GM12891 (cell line): ENCODE data around the gene FOXA3.

Experiments used
- DNase-seq: peaks from one replicate; pipeline ENCODE4 v3.0.0; 2011; ENCODE audit warnings: low spot score; ENCODE audit not compliant: insufficient read length
- FAIRE-seq: peaks from 2 replicates; lab custom pipeline; 2011; peaks lifted over from hg19 to GRCh38; lab: Jason Lieb, UNC
- PAX5 ChIP-seq: IDR thresholded peaks from 2 replicates; pipeline ENCODE4 v1.6.1; 2011; ENCODE audit warnings: low read length, moderate library complexity, mild to moderate bottlenecking; ENCODE audit not compliant: insufficient read depth, severe bottlenecking
- POLR2A ChIP-seq: IDR thresholded peaks from 2 replicates; pipeline ENCODE4 v1.6.1; 2011; ENCODE audit warnings: low read depth, low read length, control low read depth
- POLR2AphosphoS5 ChIP-seq: IDR thresholded peaks from 2 replicates; pipeline ENCODE4 v1.6.1; 2011; ENCODE audit warnings: low read depth, low read length, control low read depth
- POU2F2 ChIP-seq: IDR thresholded peaks from 2 replicates; pipeline ENCODE4 v1.6.1; 2011; ENCODE audit warnings: low read depth, mild to moderate bottlenecking, control low read depth, low read length, moderate library complexity
- SPI1 ChIP-seq: IDR thresholded peaks from 2 replicates; pipeline ENCODE4 v1.6.1; 2011; ENCODE audit warnings: low read depth, low read length, control low read depth
- TAF1 ChIP-seq: IDR thresholded peaks from 2 replicates; pipeline ENCODE4 v1.6.1; 2011; ENCODE audit warnings: low read depth, low read length, control low read depth

Gene FOXA3

DNA sequence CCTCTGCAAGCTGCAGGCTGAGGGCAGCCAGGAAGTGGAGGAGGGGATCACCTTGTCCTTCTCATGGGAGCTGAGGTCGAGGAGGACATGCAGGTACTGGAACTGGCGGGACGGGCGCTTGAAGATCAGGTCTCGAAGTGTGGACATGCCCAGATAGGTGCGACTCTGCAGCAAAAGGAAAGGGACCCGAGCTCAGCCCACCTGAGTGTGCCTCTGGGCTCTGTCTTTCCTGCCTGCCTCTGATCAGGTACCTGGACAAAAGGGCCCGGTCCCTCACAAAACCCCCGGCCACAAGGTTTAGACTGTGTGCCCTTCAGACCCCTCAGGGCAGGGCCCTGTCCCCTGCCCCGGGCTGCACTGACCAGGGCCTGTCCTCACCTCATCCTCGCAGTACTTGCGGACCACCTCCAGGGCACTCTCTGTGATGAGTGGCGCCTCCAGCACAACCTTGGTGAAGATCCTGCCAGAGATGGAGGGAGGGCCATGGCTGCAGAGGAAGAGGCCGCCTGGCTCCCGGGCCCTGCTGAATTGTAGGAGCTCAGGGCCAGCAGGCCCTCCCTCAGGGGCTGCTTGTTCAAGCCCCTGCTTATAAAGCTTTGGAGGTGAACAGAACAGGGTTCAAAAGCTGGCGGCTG lies 36.5 kb upstream of the FOXA3 start:
- no peak for FAIRE-seq
- TF ChIP-seq PAX5 (no peak), POLR2AphosphoS5 (no peak), SPI1 (no peak), TAF1 (no peak), POLR2A (no peak; the same call in 1 of the 2 replicates), POU2F2 (no peak)
- no peak for DNase-seq

DNA sequence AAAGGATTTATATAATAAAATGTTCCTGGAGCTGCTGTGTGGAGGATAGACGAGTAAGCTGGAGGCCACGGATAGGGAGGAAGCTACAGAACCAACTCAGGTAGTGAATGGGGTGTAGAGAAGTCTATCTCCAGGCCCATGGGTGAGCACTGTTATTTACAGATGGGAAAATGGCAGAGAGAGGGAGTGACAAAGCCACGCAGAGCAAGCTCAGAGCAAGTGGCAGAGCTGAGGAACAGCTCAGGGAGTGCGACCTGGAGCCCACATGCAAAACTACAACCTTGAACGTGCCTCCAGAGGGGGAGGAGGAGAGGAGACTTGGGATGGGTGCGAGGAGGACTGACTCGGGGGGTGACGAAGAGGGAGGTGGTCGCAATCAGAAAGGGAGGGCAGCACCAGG lies 35.6 kb upstream of the FOXA3 start:
- FAIRE-seq, result no peak
- TF ChIP-seq POU2F2 (no peak), TAF1 (no peak)
- no peak for DNase-seq

DNA sequence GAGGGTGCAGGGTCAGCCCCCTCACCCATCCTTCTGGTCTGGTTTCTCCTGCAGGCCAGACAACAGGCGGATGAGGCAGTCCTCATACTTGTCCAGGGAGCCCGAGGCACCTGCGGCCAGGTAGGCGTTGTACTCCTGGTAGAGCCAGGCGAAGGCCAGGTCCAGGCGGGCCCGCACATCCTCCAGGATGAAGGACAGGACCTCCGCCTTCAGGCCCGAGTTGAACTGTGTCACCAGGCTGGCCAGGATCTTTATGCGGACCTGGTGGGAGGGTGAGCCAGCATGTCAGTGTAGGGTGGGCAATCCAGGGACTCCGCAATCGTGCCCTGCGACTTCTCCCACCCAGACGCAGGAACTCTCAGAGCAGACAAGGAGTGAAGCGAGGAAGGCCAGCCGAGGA lies 35.2 kb upstream of the FOXA3 start:
- DNase-seq (no peak), FAIRE-seq (no peak)
- no peak for TF ChIP-seq POU2F2
- no peak for TF ChIP-seq SPI1
- TF ChIP-seq POLR2A, result no peak
- TF ChIP-seq PAX5, result no peak
- TF ChIP-seq POLR2AphosphoS5, result no peak
- TF ChIP-seq TAF1, result no peak

DNA sequence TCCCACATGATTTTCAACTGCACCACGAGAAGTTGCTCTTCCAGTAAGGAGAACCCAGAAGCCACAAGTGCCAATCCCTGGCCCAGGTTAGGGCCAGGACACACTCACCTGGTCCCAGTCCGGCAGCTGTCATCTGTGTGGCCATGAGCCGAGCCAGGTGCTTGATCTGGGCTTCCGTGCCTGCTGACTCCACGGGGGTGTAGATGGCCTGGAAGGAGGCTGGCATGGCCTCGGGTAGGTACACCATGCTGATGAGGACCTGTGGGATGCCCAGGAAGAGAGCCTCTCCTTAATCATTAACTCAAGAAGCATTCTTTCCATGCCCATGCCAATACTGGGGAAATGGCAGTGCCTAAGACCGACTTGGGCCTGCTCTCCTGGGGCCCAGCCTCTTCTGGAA lies 29.2 kb upstream of the FOXA3 start:
- FAIRE-seq, result no peak
- no peak for TF ChIP-seq POLR2A
- no peak for TF ChIP-seq SPI1
- no peak for TF ChIP-seq POU2F2
- TF ChIP-seq POLR2AphosphoS5, result no peak
- no peak for TF ChIP-seq PAX5
- TF ChIP-seq TAF1, result no peak
- DNase-seq, result no peak

DNA sequence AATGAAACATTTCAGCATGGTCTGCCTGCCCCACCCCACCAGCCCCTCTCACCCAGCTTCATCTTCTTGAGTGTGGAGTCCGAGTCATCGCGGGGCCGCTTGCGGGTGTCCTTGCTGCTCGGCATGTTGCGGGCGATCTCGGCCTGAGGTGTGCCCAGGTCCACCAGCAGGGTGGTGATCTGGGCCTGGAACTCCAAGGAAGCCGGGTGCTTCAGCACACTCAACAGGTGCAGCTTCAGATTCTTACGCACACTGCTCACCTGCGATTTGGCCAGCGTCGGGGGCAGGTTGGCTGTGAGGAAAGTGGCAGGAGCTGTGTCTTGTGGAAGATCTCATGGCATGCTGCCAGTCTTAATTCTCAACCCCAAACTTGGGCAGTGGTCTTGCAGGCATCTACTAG lies 21.9 kb upstream of the FOXA3 start:
- TF ChIP-seq TAF1 (no peak), PAX5 (no peak), SPI1 (no peak), POU2F2 (no peak), POLR2AphosphoS5 (no peak)
- FAIRE-seq (no peak), DNase-seq (no peak)

DNA sequence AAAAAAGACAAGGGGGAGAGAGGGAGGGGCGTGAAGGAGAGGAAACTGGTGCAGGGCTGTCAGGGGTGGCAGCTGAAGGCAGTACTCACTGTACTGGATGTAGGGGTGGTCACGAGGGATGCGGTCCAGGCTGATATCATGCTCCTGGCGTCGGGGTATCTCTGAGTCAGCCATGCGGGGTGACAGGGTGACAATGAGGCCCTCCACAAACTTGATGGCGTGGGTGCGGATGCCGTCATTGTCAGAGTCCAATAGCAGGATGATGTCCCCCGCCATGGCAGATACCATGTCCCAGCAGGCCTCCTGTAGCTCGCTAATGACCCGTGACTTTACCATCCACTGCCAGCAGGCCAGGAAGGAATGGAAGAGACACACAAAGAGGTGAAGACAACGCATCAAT lies 16.5 kb upstream of the FOXA3 start:
- TF ChIP-seq PAX5, result no peak
- TF ChIP-seq SPI1, result no peak
- no peak for TF ChIP-seq POU2F2
- no peak for TF ChIP-seq POLR2AphosphoS5
- no peak for TF ChIP-seq POLR2A
- TF ChIP-seq TAF1, result no peak
- no peak for DNase-seq
- no peak for FAIRE-seq

DNA sequence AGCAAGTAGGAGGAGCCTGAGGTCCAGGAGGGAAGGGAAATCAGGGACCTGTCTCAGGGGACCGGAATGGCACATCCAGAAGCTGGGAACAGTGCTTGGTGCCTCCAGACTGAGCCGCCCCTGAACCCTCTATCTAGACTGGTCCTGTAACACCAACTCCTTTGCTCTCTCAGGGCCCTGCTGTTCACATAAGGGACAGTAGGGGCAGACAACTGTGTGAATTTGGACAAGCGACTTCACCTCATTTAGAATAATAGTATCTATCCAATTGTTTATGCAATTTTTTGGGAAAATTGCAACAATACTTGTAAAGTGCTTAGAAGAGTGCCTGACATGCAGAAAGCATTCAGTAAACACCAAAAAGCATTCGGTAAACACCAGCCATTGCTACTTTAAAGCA lies 15.2 kb upstream of the FOXA3 start:
- TF ChIP-seq POLR2A (no peak), TAF1 (no peak), PAX5 (no peak), SPI1 (no peak), POLR2AphosphoS5 (no peak), POU2F2 (no peak)
- DNase-seq (no peak), FAIRE-seq (no peak)

DNA sequence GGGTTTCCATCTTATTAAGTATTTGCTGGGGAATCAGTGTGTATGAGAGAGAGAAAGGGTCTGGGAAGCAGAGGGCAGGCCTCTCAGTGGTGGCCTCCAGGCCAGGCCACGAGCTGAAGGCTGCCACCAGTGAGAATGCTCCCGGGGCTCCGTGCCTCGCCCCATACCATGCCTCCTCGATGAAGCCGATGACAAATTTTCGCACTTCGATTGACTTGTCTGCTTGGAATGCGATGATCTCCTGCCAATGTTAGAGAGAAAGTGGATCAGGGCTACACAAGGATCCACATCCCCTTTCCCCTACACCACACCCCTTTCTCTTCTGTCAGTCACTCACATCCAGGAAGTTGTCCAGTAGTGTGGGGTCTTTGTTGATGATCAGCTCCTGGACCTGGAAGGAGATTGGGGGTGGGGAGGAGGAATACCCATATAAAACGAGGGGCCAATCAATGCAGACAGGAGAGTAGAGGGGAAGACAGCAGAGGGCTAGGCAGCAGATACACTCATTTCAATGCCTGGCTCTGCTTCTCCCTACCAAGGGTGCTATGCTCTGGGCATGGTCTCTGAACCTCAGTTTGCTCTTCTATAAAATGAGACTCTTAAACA lies 11.9 kb upstream of the FOXA3 start:
- no peak for DNase-seq
- TF ChIP-seq PAX5, result no peak
- no peak for TF ChIP-seq SPI1
- TF ChIP-seq POU2F2, result no peak
- no peak for TF ChIP-seq TAF1
- TF ChIP-seq POLR2AphosphoS5, result no peak
- no peak for TF ChIP-seq POLR2A
- no peak for FAIRE-seq

DNA sequence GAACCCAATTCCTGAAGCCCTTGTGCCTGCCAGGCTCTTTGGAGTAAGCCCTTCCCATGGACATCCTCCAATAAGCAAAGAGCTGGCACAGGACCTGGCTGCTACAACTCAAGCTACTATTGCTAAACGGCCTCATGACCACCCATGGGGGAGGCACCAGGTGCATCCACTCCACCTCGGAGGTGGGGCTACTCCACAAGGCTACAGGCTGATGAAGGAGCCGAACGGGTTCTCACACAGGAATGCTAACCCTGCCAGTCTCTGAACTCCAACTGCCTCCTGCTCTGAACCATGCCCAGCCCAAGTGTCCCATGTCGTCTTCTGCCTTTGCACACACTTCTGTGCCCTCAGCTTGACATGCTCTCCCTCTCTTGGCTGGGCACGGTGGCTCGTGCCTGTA lies 11.1 kb upstream of the FOXA3 start:
- TF ChIP-seq TAF1, result no peak
- no peak for TF ChIP-seq PAX5
- no peak for TF ChIP-seq SPI1
- TF ChIP-seq POLR2AphosphoS5, result no peak
- TF ChIP-seq POU2F2, result no peak
- TF ChIP-seq POLR2A, result no peak
- DNase-seq, result no peak
- no peak for FAIRE-seq

DNA sequence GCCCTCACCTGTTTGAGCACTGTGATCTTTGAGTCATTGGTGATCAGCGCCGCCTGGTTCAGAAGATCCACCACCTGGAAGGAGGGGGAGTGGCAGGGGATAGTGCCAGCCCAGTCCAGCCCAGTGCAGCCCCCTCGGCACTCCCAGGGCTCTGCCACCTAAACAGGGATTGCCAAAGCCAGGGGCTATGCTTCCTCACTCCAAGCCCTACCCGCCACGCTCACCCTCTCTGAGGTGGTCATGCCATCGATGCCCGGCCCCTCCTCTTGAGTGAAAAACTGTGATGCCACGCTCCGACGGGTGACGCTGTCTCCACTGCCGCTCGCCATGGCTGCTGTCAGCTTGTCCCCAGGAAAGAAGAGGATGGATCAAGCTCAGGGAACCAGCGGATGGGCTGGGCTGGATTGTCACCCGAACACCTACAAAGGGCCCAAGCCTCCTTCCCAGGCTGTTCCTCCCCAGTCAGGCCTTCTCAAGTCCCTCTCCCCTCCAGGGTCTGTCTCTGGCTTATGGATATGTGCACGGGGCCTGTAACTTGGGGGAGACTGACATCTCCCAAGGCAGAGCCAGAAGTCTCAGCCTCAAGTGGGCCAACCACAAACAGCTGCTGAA lies 9.9 kb upstream of the FOXA3 start:
- DNase-seq (no peak), FAIRE-seq (no peak)
- TF ChIP-seq PAX5 (no peak), POU2F2 (no peak), SPI1 (no peak), POLR2AphosphoS5 (no peak), POLR2A (no peak), TAF1 (no peak)
